Measurements from ENCODE around the gene ARID1A. TPM values are rescaled to one million over a fixed set of nuclear protein-coding genes. Genes with fewer than 3 reads are reported as not detected.

Gene ARID1A
- total RNA-seq, 1 donor from 2014 or later: 29.4 TPM

DNA sequence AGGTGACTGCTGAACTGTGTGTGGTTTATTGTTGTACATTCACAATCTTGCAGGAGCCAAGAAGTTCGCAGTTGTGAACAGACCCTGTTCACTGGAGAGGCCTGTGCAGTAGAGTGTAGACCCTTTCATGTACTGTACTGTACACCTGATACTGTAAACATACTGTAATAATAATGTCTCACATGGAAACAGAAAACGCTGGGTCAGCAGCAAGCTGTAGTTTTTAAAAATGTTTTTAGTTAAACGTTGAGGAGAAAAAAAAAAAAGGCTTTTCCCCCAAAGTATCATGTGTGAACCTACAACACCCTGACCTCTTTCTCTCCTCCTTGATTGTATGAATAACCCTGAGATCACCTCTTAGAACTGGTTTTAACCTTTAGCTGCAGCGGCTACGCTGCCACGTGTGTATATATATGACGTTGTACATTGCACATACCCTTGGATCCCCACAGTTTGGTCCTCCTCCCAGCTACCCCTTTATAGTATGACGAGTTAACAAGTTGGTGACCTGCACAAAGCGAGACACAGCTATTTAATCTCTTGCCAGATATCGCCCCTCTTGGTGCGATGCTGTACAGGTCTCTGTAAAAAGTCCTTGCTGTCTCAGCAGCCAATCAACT, 85.5 kb downstream of the ARID1A start:
- no peak for DNase-seq
- no peak for ATAC-seq (ENCODE audit: poor library complexity)
- intact Hi-C loops (cut with DNase I): no loop called here

DNA sequence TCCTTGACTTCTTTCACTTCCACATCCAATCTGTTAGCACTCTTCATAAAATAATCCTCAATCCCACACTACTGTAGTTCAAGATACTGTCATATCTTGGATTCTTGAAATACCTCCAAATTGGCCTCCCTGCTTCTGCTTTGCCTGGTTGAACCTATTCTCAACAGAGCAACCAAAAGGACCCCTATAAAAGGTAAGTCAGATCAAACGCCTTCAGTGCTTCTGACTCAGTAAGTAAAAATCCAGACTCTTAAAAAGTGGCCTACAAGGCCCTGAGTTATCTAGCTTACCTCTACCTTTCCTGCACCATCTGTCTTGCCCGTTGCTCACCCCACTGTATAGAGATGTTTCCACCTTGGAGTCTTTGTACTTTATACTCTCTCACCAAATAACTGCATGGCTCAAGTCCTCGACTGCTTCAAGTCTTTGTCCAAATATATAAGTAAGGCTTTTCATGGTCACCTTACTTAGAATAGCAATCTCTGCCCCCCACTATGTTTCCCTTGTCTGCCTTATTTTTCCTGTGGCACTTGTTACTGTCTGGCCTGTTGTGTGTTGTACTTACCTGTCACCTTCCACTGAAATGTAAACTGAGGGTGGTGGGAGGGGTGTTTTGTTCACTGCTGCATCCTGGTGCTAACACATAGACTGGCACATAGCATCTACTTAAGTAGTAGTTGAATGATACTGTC, 86.9 kb downstream of the ARID1A start:
- intact Hi-C loops (cut with DNase I): no loop called here
- ATAC-seq (ENCODE audit: poor library complexity) (no peak), DNase-seq (no peak)

DNA sequence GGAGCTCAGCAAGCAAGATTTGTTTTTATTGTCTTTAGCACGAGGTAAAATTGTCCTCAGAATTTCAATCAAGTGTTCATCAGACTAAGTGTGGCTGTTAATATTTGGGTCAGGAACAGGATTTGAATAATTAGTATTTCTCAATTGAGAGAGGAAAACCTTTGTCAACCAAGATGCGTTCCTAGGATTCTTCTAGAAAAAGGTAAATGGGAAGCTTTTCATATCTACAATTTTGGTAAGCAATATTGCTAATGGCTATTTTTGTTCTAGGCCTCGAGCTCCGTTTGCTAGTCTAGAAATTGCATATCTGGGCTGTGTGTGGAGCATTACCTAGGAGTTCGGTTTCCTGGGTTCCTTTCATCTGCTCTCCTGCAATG, 87.8 kb downstream of the ARID1A start:
- DNase-seq (no peak), ATAC-seq (ENCODE audit: poor library complexity) (no peak)
- intact Hi-C loops (cut with DNase I): no loop called here

DNA sequence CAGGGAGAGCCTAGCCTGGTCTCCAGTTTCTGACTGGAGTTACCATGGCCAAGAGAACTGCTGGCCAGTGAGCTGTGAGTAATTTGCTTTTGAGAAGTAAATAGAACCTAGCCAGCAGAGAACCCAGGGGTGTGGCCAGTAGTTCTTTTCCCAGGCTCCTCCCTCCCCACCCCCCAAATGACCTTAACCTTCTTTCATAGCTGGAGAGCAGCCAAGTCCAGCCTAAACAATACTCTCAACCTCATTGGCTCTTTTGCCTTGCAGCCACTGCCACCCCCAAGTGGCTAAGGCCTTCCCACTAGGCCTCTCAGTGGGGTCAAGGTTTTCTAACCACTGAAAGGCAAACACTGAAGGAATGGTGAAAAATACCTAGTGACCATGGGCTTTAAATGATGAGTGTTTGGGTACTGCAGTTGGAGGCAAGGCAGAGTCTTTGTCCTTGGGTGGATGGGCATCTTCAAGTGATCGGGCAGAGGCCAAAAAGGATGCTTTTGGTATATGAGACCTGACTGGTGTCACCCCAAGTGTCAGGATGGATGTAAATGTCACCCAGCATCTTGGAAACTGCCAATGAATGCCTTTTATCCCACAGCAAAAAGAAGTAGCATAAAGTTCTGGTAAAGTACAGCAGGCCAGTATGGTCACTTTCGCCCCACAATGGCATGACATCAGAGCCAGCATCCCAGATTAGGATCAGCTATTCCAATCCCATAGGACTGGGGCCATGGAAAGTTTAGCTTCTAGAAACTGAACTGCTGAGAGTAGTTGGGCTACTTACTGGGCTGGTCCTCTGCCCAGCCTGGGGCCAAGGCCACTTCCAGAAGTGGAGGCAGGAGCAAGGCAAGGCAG, 88.4 kb downstream of the ARID1A start:
- DNase-seq (peak; percentile 66), ATAC-seq (ENCODE audit: poor library complexity) (peak; percentile 34)
- intact Hi-C loops (cut with DNase I): no loop called here

DNA sequence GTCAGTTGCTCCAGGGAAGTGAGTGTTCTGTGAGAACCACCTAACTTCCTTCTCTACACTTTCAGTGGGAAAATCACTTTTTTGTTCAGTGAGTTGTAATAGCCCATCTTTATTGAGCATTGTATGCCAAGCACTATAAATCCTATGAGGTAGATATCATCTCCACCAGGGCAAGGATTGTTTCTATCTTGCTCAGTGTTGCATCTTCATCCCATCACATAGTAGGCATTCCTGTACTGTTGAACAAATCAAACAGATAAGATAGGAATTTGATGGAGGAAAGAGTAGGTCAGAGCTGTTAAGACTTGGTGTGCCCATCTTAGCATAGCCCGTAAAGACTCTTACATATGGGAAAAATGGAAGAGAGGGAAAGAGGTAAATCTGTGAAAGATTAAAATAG, 89.1 kb downstream of the ARID1A start:
- DNase-seq: no peak
- intact Hi-C loops (cut with DNase I): no loop called here
- no peak for ATAC-seq (ENCODE audit: poor library complexity)

DNA sequence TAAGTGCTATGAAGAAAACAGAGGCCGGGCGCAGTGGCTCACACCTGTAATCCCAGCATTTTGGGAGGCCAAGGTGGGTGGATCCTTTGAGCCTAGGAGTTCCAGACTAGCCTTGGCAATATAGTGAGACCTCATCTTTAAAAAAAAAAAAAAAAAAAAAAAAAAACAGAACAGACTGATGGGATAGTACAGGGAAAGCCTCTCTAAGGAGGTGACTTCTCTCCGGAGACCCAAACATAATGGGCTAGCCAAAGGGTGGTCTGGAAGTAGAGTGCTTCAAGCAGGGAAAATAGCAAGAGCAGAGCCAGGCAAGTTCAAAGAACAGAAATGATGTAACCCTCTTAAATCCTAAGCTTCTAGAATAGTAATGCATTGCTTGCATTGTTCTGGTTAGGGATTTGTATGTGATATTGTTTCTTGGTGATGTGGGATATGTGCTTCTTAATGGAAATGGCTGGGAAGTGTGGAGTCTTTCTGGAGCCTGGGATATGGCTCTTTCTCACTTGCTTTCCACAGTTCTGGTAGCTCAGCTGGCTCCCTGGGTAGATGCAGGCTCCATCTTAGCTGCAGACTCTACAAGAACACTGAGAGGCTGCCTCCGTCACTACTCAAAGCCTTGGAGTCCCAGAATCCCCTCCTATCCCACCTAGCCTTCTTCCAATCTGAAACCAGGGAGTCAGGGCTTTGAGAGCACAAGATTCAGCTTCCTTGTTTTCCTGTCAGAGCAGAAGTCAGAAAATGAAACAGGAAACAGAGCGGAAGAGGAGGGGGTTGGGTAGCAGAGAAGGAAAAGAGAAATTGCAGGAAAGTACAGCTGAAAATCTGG, 90.0 kb downstream of the ARID1A start:
- no peak for DNase-seq
- intact Hi-C loops (cut with DNase I): no loop called here
- no peak for ATAC-seq (ENCODE audit: poor library complexity)

DNA sequence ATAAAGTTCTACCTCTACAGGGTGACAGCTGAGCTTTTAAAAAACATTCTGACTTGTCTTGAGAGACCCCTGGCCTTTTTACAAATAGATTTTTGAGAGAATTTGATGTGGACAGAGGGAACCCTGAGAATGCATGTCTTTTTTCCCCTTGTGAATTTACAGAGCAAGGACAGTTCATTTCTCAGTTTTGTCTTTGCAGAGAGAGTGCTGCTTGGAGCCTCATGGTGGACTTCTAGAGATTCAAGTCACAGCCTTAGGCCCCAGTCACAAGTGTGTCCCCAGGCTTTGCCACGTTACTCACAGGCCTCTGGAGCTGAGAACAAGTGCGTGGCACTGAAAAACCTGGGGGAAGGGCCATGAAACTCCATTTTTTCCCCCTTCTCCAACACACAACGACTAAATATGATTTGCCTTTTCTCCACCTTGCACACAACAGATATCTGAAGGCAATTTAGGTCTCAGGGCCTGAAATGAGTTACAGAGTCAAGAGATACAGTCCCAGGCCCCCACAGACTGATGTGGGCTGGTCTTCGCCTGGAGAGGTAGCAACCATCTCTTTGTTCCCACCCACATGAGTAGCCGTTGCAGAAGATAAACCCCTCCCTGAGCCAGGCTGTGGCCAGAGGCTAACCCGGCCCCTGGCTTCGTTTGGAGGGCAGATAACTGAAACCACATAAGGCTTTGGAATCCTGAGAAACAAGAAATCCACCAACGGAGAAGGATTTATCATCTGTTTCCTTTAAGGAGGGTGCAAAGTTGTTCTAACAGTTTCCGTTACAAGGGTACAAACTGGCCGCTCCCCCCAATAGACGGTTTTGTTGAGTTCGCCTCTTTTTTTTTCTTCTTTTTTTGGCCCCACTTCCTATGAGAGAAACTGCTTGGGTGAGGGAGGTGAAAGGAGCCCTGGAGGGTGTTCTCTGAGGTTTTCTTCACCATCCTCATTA, 90.9 kb downstream of the ARID1A start:
- ATAC-seq (ENCODE audit: poor library complexity): peak; percentile 42
- intact Hi-C loops (cut with DNase I): no loop called here

DNA sequence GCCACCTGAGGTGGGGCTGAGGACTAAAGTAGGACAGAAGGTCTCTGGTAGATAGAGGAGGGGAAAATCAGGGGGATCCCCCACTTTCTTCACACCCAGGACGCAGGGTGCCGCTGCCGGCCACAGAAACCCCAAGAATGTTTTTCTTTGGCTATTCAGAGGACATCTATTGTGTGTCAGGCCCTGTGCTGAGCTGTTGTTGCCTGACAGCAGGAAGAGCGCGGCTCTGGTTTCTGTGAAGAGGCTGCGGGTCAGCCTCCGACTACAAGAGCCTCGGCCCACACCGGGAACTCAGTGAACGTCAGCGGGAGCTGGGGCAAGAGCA, 91.5 kb downstream of the ARID1A start:
- intact Hi-C loops (cut with DNase I): no loop called here
- DNase-seq (no peak), ATAC-seq (ENCODE audit: poor library complexity) (peak; percentile 8)

More for the DNA sequence above, 90.9 kb downstream of the ARID1A start:
- DNase-seq: peak; percentile 81

DNA sequence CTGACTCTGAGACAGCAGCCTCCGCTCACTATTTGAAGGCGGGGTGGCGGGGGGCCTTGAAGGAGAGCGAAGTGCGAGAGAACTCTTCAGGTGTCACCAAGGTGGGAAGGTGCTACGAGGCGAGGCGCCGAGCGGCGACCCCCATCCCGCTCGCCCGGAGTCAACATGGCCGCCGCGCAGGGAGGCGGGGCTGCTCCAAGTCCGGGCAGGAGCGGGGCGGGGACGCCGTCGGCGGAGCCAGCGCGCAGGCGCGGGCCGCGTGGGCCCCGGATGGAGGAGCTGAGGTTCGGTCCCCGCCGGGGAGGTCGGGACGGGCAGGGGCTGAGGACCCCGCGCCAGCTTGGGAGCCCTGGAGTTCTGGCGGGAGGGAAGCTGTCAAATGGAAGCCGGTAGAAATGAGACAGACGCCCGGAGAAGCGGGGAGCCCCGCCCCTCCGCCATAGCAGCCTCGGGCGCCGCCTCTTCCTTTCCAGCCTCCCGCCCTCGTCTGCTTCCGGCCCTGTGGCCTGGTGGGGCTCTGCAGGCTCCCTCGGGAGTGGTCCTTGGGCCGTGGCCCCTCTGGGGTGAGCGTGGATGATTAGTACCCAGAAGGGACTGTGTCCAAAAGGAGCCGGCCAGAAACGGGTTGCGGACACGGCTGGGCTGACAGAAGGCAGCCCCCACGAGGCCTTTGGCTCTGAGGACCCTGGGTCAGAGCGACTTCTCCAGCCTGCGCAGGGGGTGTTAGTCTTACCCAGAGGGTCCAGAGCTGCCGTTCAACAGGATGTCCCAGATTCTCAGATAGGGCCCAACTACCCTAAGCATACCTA, 92.1 kb downstream of the ARID1A start, which contains the start of gene PIGV:
TSS of gene PIGV (plus strand) at position 245 of the 809 bp plus-strand sequence. CDS start 2,866 bp downstream, outside the sequence.
- intact Hi-C loops (cut with DNase I): loop anchor here (2.0 kb wide), 1 partner anchor 93 kb away; no protein-coding TSS in a partner anchor
- DNase-seq (peak; percentile 94), ATAC-seq (ENCODE audit: poor library complexity) (peak; percentile 91)

DNA sequence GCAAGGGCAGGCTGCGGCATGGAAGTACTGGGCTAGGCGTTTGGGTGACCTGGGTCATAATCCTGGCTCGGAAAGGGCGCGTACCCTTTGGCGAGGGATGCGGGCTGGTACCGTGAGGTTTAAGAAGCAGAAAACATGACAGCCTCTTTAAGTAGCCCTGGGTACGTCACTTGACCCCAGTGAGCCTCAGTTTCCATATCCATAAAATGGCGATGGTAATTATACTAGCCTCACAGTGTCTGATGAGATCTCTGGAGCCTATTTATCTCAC, 92.6 kb downstream of the ARID1A start:
- DNase-seq (no peak), ATAC-seq (ENCODE audit: poor library complexity) (peak; percentile 3)
- intact Hi-C loops (cut with DNase I): loop anchor here (2.0 kb wide), 1 partner anchor 94 kb away; no protein-coding TSS in a partner anchor

DNA sequence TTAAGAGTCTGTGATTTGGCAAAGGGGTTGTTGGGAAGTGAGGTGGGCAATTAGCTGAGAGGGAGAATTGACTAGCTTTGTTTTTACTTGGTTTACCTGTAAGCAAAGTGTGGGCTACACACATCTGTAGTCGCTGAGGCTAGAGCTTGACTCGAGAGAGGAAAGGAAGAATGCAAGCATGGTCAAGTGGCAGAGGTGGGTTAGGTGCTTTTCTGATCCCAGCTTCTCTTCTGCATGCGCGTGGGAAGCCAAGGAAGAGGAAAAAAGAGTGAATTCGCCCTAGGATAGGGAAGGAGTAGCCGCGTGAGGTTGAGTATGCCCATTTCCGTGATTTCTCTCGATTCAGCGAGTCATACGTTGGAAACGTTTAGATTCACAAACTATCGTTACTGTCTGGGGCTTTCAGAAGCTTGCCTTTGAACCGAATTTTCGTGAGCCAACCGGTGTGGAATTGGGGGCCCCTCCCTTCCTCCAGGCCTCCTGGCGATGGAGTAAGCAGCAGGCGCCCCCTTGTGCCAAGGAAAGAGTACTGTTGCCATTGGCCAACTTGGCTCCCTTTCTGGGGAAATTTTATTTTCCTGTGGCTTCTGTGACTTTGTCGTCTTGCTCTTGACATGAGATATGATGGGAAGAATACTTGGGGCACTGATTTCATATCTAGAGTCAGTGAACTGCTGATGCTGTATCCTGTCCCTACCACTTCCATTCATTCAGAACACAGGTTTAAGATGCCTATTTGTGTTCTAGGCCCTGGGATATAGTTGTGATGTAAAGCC, 93.2 kb downstream of the ARID1A start:
- ATAC-seq (ENCODE audit: poor library complexity) (peak; percentile 67), DNase-seq (peak; percentile 88)
- intact Hi-C loops (cut with DNase I): loop anchor here (2.0 kb wide), 1 partner anchor 94 kb away; no protein-coding TSS in a partner anchor

DNA sequence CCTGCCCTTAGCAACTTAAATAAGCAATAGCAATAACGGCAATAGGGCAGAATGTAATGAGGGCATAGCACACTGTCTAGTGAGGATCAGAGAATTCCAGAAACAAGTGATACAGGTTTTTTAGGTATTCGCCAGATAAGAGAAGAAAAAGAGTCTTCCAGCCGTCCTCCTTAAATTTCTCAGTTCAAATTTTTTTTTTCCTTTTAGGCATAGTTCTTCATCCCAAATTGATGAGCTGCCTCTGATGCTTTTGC, 93.7 kb downstream of the ARID1A start:
- DNase-seq (no peak), ATAC-seq (ENCODE audit: poor library complexity) (no peak)
- intact Hi-C loops (cut with DNase I): loop anchor here (2.0 kb wide), 1 partner anchor 95 kb away; no protein-coding TSS in a partner anchor

DNA sequence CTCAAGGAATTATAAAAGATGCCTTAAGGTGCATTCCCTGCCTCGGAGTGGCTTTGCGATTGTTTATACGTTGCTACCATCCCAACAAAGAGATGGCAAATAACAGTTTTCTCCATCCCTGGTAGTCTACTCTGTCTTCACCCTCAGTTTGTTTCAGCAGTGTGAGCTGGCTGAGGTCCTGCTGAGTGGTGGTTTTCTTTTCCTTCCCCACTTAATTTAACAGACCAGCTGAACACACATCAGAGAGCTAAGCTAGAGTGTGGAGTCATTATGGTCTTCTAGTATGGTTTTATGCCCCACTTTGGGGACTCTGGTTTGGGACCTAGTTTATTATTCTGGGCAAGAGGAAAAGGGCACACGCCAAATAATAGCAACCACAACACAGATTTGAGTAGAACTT, 94.1 kb downstream of the ARID1A start:
- no peak for ATAC-seq (ENCODE audit: poor library complexity)
- intact Hi-C loops (cut with DNase I): loop anchor here (2.0 kb wide), 2 partner anchors 95 to 187 kb away; no protein-coding TSS in a partner anchor
- DNase-seq: no peak

DNA sequence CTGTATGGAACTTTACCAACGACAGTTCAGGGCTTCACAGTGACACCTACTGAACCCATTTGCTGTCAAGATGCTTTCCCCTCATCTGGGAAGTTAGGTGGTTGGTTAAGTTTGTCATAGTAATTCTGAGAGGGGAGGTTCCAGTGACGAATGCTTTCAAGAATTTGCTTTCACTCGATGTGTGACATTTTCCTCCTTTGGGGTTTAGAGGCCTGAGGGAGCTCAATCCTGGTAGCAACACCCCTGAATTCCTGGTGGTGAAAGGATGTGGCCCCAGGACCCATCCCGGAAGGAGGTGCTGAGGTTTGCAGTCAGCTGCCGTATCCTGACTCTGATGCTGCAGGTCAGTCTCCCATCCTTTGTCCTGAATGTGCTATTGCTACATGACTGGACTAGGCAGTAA, 94.7 kb downstream of the ARID1A start:
- intact Hi-C loops (cut with DNase I): loop anchor here (2.0 kb wide), 1 partner anchor 188 kb away; no protein-coding TSS in a partner anchor
- DNase-seq: no peak
- ATAC-seq (ENCODE audit: poor library complexity): no peak

DNA sequence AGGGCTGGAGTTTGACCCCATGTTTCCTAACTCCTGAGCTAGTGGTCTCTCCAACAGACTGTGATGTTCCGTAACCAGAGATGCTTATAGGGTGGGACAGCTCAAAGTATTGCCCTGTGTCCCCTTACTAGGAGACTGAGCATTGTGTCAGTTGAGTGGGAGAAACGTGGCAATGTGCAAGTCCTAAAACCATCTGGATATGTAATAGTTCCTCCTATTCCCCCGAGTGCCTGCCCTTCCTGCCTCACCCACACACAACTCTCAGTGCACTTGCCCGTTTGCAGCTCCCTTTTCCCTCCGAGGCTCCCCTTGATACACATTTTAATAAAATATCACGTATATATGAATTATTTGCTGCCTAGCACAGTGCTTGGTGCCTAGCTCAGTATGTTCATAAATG, 95.3 kb downstream of the ARID1A start:
- DNase-seq: no peak
- intact Hi-C loops (cut with DNase I): loop anchor here (2.0 kb wide), 1 partner anchor 188 kb away; no protein-coding TSS in a partner anchor
- no peak for ATAC-seq (ENCODE audit: poor library complexity)

DNA sequence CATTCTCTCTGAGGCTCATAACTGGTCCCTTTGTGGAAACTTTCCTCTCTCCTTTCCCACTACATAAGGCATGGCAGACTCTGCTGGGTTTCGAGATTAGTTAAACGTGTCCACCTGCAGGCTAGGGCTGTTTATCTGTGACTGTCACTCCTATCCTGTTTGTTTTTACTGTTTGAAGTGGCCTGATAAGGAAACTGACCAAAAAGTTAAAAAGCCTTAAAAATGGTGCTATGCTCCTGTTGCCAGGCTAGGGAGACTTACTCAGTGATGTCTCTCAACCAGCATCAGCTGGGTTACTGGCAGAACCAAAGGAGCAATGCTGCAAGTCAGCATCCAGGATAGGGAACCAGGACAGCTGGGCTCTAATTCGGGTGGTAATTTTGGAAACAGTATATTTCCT, 95.8 kb downstream of the ARID1A start:
- no peak for ATAC-seq (ENCODE audit: poor library complexity)
- no peak for DNase-seq
- intact Hi-C loops (cut with DNase I): loop anchor here (2.0 kb wide), 1 partner anchor 189 kb away; no protein-coding TSS in a partner anchor
